HG02642 (cell line): ENCODE data around the gene SCD.

Experiments used
- ATAC-seq: cut with Tn5 transposase; IDR thresholded peaks from one replicate; pipeline ENCODE4 v1.9.1; 2021; ENCODE audit warnings: mild to moderate bottlenecking; ENCODE audit not compliant: unreplicated experiment, poor library complexity

The SCD gene

GRCh38 chr10:100391163-100392002 is 44.4 kb downstream of the SCD start:
- ATAC-seq: no peak

GRCh38 chr10:100392686-100393003 is 45.6 kb downstream of the SCD start:
- no peak for ATAC-seq

GRCh38 chr10:100395626-100396025 is 48.6 kb downstream of the SCD start:
- ATAC-seq: no peak

- no peak for ATAC-seq
Measured at GRCh38 chr10:100396605-100397004, 49.6 kb downstream of the SCD start.

- ATAC-seq: no peak
Measured at GRCh38 chr10:100401631-100402328, 54.7 kb downstream of the SCD start.

GRCh38 chr10:100403734-100404133 is 56.7 kb downstream of the SCD start:
- ATAC-seq: no peak

GRCh38 chr10:100413173-100413572 is 66.1 kb downstream of the SCD start:
- no peak for ATAC-seq
